Superior temporal gyrus (tissue), 1 donor: Measurements from ENCODE around the gene PCDHGA4.
"Not testable (repeated sequence)": the region's sequence is repeated elsewhere in the genome, so short reads cannot be mapped to it uniquely, and the experiment has no call there.

Experiments used
- DNase-seq: peaks from one replicate; pipeline ENCODE4 v3.0.0-alpha.2; 2016; ENCODE audit errors: extremely low spot score

PCDHGA4 gene

DNA sequence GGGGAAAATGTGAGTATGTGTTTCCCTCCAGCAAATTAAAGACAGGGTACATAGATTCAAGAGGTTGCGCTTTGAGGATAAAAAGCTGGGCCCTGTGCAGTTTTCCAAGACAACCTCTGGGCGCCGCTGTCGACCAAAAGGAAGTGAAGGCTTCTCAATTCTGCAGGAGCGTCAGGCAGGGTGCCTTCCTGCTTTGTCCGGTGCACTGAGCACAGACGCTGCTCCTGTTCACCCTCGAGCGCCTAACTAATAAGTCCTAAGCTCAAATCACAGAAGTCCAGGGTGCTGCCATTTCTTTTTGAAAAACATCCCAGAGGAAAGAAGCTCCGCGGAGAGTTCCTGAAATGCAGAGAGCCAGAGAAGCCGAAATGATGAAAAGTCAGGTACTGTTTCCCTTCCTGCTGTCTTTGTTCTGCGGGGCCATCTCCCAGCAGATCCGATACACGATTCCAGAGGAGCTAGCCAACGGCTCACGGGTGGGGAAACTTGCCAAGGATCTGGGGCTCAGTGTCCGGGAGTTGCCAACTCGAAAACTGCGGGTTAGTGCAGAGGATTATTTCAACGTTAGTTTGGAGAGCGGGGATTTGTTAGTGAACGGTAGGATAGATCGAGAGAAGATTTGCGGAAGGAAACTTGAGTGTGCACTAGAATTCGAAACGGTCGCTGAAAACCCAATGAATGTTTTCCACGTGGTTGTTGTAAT lies 4.8 kb upstream of the PCDHGA4 start, which contains the start of gene PCDHGB1:
Gene PCDHGB1 (plus strand): TSS at position 183 of the 703 bp plus-strand sequence. CDS start 162 bp downstream, at position 345.
- peak; percentile 25 for DNase-seq

DNA sequence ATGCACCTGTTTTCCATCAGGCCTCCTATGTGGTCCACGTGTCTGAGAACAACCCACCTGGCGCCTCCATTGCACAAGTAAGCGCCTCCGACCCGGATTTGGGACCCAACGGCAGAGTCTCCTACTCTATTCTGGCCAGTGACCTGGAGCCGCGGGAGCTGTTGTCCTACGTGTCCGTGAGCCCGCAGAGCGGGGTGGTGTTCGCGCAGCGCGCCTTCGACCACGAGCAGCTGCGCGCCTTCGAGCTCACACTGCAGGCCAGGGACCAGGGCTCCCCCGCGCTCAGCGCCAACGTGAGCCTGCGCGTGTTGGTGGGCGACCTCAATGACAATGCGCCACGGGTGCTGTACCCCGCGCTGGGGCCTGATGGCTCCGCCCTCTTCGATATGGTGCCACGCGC lies 3.2 kb upstream of the PCDHGA4 start:
- DNase-seq, result no peak

DNA sequence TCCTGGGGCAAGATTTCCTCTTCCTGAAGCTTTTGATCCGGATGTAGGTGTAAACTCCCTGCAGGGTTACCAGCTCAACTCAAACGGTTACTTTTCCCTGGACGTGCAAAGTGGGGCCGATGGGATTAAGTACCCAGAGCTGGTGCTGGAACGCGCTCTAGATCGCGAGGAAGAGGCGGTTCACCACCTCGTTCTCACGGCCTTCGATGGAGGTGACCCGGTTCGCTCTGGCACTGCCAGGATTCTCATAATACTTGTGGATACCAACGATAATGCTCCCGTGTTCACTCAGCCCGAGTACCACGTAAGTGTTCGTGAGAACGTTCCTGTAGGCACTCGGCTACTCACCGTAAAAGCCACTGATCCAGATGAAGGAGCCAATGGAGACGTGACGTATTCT lies 820 bp downstream of the PCDHGA4 start:
- no peak for DNase-seq

DNA sequence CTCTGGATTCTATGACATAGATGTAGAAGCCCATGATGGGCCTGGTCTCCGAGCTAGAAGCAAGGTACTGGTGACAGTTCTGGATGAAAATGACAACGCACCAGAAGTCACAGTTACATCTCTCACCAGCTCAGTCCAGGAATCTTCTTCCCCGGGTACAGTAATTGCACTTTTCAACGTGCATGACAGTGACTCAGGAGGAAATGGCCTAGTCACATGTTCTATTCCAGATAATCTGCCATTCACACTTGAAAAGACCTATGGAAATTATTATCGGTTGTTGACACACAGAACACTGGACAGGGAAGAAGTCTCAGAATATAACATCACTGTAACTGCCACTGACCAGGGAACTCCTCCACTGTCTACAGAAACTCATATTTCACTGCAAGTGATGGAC lies 1.3 kb downstream of the PCDHGA4 start:
- DNase-seq, result no peak

DNA sequence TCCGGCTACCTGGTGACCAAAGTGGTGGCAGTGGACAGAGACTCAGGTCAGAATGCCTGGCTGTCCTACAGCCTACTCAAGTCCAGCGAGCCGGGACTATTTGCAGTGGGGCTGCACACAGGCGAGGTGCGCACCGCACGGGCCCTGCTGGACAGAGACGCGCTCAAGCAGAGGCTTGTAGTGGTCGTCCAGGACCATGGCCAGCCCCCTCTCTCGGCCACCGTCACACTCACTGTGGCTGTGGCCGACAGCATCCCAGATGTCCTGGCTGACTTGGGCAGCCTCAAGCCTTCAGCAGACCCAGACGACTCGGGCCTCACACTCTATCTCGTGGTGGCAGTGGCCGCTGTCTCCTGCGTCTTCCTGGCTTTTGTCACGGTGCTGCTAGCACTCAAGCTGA lies 2.1 kb downstream of the PCDHGA4 start:
- no peak for DNase-seq

DNA sequence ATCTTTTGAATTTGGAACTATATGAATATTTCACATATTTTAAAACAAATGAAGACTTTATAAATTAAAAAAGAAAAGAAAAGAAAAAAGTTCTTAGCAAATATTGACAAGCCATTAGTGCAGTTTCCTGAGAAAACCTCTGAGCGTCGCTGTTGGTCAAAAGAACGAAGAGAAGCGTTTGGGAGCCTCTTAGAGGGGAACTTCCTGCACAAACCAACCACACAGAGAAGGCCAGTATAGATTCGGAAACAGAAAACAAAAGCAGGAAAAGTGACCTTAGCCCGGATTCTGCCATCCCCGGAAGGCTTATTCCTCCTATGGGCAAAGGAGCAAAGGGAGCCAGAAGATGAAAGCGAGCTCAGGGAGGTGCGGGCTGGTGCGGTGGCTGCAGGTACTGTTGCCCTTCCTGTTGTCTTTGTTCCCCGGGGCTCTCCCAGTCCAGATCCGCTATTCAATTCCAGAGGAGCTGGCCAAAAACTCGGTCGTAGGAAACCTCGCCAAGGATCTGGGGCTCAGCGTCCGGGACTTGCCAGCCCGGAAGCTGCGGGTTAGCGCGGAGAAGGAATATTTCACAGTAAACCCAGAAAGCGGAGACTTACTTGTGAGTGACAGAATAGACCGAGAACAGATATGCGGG lies 5.1 kb downstream of the PCDHGA4 start, which contains the start of gene PCDHGB2:
Gene PCDHGB2 (plus strand): TSS at position 205 of the 637 bp plus-strand sequence. CDS start 142 bp downstream, at position 347.
- DNase-seq, result peak; percentile 39

DNA sequence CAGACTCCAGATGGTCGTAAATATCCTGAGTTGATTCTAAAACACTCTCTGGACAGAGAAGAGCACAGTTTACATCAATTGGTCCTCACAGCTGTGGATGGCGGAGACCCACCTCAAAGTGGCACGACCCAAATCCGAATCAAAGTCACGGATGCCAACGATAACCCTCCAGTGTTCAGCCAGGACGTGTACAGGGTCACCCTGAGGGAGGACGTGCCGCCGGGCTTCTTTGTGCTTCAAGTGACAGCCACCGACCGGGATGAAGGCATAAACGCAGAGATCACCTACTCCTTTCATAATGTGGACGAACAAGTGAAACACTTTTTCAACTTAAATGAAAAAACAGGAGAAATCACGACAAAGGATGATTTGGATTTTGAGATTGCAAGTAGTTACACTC lies 5.9 kb downstream of the PCDHGA4 start:
- DNase-seq, result no peak

DNA sequence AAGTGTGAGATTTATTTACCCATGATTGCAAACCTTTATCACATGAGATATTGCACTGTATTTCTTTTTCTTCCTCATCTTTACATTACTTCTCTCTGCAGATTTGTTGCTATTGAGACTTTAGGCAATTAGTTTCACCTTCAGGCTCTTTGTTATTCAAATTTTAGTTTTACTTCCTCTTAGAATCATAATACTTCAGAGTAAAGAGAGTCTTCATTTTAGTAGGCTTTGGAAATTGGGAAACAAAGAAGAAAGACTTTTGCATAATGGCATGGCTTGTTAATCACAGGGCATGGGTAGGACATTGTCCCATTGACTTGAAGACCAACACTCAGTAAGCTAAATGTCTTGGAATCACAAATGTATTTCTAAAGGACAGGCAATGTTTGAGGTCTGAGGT lies 7.9 kb downstream of the PCDHGA4 start:
- DNase-seq, result no peak

DNA sequence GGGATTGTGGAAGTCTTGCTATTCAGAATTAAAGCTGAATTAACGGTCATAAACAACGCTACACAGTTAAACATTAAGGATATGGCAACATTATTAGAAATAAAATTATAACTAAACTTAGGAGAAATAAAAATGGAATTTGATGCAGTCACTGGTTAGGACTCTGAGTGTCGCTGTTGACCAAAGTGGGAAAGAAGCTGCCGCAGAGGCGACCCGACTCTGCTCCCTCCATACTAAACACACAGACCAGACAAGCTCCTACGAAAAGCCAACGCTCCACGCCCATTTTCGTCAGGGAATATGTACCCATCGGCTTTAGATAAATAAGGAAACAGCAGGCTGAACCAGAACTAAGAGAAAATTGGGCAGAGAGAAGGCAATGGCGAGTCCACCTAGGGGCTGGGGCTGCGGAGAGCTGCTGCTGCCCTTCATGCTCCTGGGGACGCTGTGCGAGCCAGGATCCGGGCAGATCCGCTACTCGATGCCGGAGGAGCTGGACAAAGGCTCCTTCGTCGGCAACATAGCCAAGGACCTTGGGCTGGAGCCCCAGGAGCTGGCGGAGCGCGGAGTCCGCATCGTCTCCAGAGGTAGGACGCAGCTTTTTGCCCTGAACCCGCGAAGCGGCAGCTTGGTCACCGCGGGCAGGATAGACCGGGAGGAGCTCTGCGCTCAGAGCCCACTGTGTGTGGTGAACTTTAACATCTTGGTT lies 9.3 kb downstream of the PCDHGA4 start, which contains the start of gene PCDHGA5:
Gene PCDHGA5 (plus strand): TSS at position 211 of the 709 bp plus-strand sequence. CDS start 169 bp downstream, at position 380.
- DNase-seq, result no peak

DNA sequence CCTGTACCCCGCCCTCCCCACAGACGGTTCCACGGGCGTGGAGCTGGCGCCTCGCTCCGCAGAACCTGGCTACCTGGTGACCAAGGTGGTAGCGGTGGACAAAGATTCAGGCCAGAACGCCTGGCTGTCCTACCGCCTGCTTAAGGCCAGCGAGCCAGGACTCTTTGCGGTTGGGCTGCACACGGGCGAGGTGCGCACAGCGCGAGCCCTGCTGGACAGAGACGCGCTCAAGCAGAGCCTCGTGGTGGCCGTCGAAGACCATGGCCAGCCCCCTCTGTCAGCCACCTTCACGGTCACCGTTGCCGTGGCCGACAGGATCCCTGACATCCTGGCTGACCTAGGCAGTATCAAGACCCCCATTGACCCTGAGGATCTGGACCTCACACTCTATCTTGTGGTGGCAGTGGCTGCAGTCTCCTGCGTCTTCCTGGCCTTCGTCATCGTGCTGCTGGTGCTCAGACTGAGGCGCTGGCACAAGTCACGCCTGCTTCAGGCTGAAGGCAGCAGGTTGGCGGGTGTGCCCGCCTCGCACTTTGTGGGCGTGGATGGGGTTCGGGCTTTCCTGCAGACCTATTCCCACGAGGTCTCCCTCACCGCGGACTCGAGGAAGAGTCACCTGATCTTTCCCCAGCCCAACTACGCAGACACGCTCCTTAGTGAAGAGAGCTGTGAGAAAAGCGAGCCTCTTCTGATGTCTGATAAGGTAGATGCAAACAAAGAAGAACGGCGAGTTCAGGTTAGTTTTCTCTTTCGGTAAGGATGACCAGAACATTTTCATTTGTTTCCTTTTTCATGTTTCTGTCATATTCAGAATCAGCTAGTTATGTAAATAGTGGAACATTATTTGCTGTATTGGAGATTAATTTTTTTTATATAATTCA lies 11.4 kb downstream of the PCDHGA4 start:
- no peak for DNase-seq

DNA sequence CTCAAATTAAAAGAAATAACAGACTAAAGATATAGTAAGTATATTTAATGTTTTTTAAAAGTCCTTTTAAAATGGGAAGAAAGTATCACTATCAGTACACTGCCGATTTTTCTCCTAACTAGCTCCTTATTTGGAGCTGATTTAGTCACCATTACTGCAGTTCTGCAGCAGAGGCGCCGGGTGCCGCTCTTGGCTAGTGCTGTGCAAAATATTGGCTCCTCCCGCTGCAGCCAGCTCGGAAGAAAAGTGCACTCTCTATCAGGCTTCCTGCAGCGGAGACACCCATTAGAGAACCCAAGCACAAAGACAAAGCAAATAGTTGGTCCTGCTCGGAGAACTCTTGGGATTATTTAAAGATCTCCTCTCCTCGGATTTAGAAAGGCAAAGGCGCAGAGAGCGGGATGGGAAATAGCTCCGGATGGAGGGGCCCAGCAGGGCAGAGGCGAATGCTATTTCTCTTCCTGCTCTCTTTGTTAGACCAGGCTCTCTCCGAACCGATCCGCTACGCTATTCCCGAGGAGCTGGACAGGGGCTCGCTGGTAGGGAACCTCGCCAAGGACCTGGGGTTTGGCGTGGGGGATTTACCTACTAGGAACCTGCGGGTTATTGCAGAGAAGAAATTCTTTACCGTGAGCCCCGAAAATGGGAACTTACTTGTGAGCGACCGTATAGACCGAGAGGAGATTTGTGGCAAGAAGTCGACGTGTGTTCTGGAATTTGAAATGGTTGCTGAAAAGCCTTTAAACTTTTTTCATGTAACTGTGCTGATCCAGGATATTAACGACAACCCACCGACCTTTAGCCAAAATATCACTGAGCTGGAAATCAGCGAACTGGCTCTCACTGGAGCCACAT lies 15.4 kb downstream of the PCDHGA4 start, which contains the start of gene PCDHGB3:
Gene PCDHGB3 (plus strand): TSS at position 249 of the 855 bp plus-strand sequence. CDS start 153 bp downstream, at position 402.
- peak; percentile 13 for DNase-seq

DNA sequence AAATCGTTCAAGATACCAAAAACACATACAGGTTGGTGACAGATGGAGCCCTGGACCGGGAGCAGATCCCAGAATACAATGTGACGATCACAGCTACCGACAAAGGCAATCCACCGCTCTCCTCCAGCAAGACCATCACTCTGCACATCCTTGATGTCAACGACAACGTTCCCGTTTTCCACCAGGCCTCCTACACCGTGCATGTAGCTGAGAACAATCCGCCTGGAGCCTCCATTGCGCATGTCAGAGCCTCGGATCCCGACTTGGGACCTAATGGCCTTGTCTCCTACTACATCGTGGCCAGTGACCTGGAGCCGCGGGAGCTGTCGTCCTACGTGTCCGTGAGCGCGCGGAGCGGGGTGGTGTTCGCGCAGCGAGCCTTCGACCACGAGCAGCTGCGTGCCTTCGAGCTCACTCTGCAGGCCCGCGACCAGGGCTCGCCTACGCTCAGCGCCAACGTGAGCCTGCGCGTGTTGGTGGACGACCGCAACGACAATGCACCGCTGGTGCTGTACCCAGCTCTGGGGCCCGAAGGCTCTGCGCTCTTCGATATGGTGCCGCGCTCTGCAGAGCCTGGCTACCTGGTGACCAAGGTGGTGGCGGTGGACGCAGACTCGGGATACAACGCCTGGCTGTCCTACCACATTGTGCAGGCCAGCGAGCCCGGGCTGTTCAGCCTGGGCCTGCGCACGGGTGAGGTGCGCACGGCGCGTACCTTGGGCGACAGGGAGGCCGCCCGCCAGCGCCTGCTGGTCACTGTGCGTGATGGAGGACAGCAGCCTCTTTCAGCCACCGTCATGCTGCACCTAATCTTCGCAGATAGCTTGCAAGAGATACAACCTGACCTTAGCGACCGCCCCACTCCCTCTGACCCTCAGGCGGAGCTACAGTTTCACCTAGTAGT lies 17.0 kb downstream of the PCDHGA4 start:
- DNase-seq, result no peak

DNA sequence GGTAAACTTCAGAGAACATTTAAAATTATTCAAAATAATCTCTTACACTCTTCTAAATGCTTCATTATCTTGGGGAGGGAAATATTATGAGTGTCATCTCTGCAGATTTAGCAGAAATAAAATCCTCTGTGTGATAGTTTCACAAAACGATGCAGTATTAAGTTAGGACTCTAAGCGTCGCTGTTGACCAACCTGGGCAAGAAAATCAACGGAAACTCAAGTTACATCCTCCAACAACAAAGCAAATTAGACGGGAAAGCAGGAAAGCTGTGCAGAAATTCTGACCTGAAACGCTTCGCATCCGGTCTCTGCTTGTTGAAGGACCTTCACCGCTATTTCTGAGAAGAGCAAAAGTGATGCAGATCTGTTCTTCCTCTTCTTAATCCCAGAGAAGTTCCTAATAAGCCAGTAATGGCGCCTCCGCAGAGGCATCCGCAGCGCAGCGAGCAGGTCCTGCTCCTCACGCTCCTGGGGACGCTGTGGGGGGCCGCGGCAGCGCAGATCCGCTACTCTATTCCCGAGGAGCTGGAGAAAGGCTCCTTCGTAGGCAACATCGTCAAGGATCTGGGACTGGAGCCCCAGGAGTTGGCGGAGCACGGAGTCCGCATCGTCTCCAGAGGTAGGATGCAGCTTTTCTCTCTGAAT lies 19.0 kb downstream of the PCDHGA4 start, which contains the start of gene PCDHGA6:
Gene PCDHGA6 (plus strand): TSS at position 219 of the 645 bp plus-strand sequence. CDS start 193 bp downstream, at position 412.
- DNase-seq, result no peak

DNA sequence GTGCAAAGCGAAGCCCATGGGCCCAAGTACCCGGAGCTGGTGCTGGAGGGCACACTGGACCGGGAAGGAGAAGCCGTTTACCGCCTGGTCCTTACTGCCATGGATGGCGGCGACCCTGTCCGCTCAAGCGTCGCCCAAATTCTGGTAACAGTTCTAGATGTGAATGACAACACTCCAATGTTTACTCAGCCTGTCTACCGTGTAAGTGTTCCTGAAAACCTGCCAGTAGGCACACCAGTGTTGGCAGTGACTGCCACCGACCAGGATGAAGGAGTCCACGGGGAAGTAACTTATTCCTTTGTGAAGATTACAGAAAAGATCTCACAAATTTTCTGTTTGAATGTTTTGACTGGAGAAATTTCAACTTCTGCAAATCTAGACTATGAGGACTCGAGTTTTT lies 19.8 kb downstream of the PCDHGA4 start:
- DNase-seq, result no peak

DNA sequence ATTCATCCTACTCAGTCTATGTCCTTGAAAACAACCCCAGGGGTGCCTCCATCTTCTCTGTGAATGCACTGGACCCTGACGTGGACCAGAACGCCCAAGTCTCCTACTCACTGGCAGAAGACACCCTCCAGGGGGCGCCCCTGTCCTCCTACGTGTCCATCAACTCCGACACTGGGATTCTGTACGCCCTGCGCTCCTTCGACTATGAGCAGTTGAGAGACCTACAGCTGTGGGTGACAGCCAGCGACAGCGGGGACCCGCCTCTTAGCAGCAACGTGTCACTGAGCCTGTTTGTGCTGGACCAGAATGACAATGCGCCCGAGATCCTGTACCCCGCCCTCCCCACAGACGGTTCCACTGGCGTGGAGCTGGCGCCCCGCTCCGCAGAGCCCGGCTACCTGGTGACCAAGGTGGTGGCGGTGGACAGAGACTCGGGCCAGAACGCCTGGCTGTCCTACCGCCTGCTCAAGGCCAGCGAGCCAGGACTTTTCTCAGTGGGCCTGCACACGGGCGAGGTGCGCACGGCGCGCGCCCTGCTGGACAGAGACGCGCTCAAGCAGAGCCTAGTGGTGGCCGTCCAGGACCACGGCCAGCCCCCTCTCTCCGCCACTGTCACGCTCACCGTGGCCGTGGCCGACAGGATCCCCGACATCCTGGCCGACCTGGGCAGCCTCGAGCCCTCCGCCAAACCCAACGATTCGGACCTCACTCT lies 20.8 kb downstream of the PCDHGA4 start:
- not testable (repeated sequence) for DNase-seq

DNA sequence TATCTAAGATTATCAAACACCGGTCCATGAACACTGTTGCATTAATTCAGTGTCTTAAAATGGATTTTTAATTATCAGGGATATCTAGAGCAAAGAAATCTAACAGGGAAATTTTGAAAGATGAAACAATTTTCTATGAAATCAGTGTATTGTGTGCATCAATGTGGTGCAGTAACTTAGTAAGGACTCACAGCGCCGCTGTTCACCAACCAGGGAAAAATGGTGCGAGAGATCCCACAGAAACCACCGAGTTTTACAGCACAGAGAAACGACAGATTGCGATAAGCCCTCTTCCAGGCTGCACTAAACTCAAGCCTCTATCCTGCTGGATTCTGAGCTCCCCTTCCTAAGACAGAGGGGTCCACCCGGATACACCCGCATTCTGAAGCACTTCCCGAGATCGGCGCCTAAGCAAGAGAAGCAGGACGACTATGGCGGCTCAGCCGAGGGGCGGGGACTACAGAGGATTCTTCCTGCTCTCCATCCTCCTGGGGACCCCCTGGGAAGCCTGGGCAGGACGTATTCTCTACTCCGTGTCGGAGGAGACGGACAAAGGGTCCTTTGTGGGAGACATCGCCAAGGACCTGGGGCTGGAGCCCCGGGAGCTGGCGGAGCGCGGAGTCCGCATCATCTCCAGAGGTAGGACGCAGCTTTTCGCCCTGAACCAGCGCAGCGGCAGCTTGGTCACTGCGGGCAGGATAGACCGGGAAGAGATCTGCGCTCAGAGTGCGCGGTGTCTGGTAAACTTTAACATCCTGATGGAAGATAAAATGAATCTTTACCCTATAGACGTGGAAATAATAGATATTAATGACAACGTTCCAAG lies 27.9 kb downstream of the PCDHGA4 start, which contains the start of gene PCDHGA7:
Gene PCDHGA7 (plus strand): TSS at position 274 of the 826 bp plus-strand sequence. CDS start 158 bp downstream, at position 432.
- DNase-seq, result no peak

DNA sequence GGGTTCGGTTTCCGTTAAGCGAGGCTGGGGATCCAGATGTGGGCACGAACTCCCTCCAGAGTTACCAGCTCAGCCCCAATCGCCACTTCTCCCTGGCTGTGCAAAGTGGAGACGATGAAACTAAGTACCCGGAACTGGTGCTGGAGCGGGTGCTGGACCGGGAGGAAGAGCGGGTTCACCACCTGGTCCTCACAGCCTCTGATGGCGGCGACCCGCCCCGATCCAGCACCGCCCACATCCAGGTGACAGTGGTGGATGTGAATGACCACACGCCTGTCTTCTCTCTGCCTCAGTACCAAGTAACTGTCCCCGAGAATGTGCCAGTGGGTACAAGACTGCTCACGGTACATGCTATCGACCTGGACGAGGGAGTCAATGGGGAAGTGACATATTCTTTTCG lies 28.5 kb downstream of the PCDHGA4 start:
- no peak for DNase-seq
